HL-60 (cell line): Measurements from ENCODE around the gene LIPC.

Experiments
- POLR2AphosphoS5 ChIP-seq: IDR thresholded peaks from 2 replicates; pipeline ENCODE4 v1.6.1; 2012; ENCODE audit warnings: low read depth
- TF ChIP-seq, protein P1 (sequence below): IDR thresholded peaks from one replicate; pipeline ENCODE4 v1.5.1; 2011; ENCODE audit warnings: low read length, control low read depth, inconsistent platforms; ENCODE audit not compliant: insufficient read depth
- TF ChIP-seq, protein P2 (sequence below): IDR thresholded peaks from 2 replicates; pipeline ENCODE4 v1.6.1; 2012; ENCODE audit warnings: low read depth; ENCODE audit not compliant: insufficient replicate concordance

DNA sequence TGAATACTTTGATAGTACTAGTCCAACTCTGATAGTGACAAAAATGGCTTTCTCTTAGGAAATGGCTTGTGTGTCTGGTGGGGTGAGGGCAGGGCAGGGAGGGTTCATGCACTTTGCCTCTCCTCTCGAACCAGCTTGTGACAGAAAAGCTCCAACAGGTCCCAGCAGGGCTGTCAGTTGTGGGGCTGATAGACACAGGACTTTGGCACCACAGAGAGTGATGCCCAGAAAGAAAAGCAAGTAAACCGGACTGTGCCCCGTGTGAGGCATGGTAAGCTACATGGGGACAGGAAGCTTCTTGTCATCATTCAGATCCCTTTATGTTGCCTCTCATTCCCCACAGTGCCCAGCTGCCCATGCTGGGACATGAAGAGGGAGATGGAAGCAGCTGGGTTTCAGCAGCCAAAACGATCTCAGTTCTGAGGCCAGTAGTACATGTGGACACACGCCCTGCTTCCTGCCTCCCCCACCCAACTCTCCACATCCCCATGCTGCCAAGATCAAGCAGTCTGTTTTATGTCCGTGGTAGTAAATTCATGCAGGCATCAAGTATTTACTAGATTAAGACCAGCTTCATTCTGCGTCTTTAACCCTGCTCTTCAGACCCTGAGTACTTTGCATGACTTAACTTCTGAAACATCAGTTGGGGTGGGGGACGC, 29.7 kb upstream of the LIPC start:
- TF ChIP-seq, protein P1, sequence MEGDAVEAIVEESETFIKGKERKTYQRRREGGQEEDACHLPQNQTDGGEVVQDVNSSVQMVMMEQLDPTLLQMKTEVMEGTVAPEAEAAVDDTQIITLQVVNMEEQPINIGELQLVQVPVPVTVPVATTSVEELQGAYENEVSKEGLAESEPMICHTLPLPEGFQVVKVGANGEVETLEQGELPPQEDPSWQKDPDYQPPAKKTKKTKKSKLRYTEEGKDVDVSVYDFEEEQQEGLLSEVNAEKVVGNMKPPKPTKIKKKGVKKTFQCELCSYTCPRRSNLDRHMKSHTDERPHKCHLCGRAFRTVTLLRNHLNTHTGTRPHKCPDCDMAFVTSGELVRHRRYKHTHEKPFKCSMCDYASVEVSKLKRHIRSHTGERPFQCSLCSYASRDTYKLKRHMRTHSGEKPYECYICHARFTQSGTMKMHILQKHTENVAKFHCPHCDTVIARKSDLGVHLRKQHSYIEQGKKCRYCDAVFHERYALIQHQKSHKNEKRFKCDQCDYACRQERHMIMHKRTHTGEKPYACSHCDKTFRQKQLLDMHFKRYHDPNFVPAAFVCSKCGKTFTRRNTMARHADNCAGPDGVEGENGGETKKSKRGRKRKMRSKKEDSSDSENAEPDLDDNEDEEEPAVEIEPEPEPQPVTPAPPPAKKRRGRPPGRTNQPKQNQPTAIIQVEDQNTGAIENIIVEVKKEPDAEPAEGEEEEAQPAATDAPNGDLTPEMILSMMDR = no peak
- no peak for TF ChIP-seq POLR2AphosphoS5
- TF ChIP-seq, protein P2, sequence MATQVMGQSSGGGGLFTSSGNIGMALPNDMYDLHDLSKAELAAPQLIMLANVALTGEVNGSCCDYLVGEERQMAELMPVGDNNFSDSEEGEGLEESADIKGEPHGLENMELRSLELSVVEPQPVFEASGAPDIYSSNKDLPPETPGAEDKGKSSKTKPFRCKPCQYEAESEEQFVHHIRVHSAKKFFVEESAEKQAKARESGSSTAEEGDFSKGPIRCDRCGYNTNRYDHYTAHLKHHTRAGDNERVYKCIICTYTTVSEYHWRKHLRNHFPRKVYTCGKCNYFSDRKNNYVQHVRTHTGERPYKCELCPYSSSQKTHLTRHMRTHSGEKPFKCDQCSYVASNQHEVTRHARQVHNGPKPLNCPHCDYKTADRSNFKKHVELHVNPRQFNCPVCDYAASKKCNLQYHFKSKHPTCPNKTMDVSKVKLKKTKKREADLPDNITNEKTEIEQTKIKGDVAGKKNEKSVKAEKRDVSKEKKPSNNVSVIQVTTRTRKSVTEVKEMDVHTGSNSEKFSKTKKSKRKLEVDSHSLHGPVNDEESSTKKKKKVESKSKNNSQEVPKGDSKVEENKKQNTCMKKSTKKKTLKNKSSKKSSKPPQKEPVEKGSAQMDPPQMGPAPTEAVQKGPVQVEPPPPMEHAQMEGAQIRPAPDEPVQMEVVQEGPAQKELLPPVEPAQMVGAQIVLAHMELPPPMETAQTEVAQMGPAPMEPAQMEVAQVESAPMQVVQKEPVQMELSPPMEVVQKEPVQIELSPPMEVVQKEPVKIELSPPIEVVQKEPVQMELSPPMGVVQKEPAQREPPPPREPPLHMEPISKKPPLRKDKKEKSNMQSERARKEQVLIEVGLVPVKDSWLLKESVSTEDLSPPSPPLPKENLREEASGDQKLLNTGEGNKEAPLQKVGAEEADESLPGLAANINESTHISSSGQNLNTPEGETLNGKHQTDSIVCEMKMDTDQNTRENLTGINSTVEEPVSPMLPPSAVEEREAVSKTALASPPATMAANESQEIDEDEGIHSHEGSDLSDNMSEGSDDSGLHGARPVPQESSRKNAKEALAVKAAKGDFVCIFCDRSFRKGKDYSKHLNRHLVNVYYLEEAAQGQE = no peak
